ENCODE data around the gene SMIM45.

The SMIM45 gene

DNA sequence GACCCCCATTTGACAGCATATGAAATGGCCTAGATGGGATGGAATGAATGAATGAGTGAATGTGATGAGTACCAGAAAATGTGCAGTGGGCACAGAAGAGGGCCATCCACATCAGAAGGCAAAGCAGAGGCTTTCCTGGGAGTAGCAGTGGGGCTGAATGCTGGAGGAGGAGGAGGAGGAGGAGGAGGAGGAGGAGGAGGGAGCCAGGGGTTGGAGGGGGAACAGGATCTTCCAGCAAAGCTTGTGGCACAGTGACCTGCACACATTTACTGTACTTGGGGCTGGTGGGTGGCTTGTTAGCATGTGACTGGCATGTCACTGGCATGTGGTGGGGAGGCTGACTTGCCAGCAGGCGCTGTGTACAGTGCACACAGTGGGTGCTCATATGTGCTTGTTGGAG is 26.8 kb downstream of the SMIM45 start:
- peaks cover 25% of the 10 kb centered on the region for H3K27me3 ChIP-seq (ENCODE audit: insufficient read depth, low read length)
- H3K9me3 ChIP-seq (ENCODE audit: insufficient read depth, low read depth, low read length), result no peaks in the 10 kb centered on the region
- peaks cover 13% of the 10 kb centered on the region; the same call in 1 of the 2 replicates for H3K36me3 ChIP-seq (ENCODE audit: insufficient read depth, low read depth, low read length)
- no peak overlapping the region for H3K9ac ChIP-seq (ENCODE audit: low read depth, low read length)
- no peak overlapping the region for H3K4me3 ChIP-seq (ENCODE audit: low read length)
- H3K27ac ChIP-seq (ENCODE audit: low read length), result no peak overlapping the region
- peaks cover 11% of the 10 kb centered on the region; the same call in 1 of the 2 replicates for H3K4me1 ChIP-seq (ENCODE audit: insufficient read depth, low read length)

- H3K9ac ChIP-seq (ENCODE audit: low read depth, low read length), result no peak overlapping the region
- no peak overlapping the region for H3K27ac ChIP-seq (ENCODE audit: low read length)
- no peaks in the 10 kb centered on the region for H3K9me3 ChIP-seq (ENCODE audit: insufficient read depth, low read depth, low read length)
- H3K36me3 ChIP-seq (ENCODE audit: insufficient read depth, low read depth, low read length), result peaks cover 14% of the 10 kb centered on the region; the same call in 1 of the 2 replicates
- H3K27me3 ChIP-seq (ENCODE audit: insufficient read depth, low read length), result peaks cover 24% of the 10 kb centered on the region
- H3K4me1 ChIP-seq (ENCODE audit: insufficient read depth, low read length), result peaks cover 11% of the 10 kb centered on the region; the same call in 1 of the 2 replicates
- no peak overlapping the region for H3K4me3 ChIP-seq (ENCODE audit: low read length)
These were observed 27.7 kb downstream of the SMIM45 start for GRCh38 chr22:41979423-41980250.

- Histone ChIP-seq H3K9ac (ENCODE audit: low read depth, low read length) (no peak overlapping the region), H3K4me1 (ENCODE audit: insufficient read depth, low read length) (peaks cover 6% of the 10 kb centered on the region; the same call in 1 of the 2 replicates), H3K9me3 (ENCODE audit: insufficient read depth, low read depth, low read length) (no peaks in the 10 kb centered on the region), H3K36me3 (ENCODE audit: insufficient read depth, low read depth, low read length) (peaks cover 24% of the 10 kb centered on the region), H3K4me3 (ENCODE audit: low read length) (no peak overlapping the region), H3K27ac (ENCODE audit: low read length) (no peak overlapping the region), H3K27me3 (ENCODE audit: insufficient read depth, low read length) (no peaks in the 10 kb centered on the region; the same call in 1 of the 2 replicates)
These were observed 30.9 kb downstream of the SMIM45 start for GRCh38 chr22:41982865-41983264.

- Histone ChIP-seq H3K9ac (ENCODE audit: low read depth, low read length) (no peak overlapping the region), H3K4me3 (ENCODE audit: low read length) (no peak overlapping the region), H3K27me3 (ENCODE audit: insufficient read depth, low read length) (no peaks in the 10 kb centered on the region; the same call in 1 of the 2 replicates), H3K4me1 (ENCODE audit: insufficient read depth, low read length) (no peaks in the 10 kb centered on the region), H3K27ac (ENCODE audit: low read length) (no peak overlapping the region), H3K36me3 (ENCODE audit: insufficient read depth, low read depth, low read length) (peaks cover 33% of the 10 kb centered on the region), H3K9me3 (ENCODE audit: insufficient read depth, low read depth, low read length) (no peaks in the 10 kb centered on the region)
These were observed 31.8 kb downstream of the SMIM45 start for GRCh38 chr22:41983513-41984405.

DNA sequence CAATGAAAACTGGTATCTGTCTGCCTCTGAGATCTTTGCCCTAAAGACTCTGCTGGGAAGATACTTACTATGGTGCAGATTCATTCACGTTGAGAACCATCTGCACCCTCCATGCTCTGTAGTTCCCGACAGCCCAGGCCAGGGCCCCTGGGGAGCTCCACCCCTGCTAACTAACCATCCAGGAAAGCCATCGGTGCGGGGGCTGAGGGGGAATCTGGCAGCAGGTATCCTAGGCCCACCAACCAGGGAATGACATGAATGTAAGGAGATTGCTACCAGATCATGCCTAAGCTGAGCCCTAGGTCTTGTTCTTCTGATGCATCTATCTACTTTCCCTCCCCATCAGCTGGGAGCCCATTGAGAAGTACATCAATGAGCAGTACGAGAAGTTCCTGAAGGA is 35.3 kb downstream of the SMIM45 start:
- H3K27me3 ChIP-seq (ENCODE audit: insufficient read depth, low read length), result no peaks in the 10 kb centered on the region
- H3K4me3 ChIP-seq (ENCODE audit: low read length), result no peak overlapping the region
- no peaks in the 10 kb centered on the region for H3K4me1 ChIP-seq (ENCODE audit: insufficient read depth, low read length)
- H3K36me3 ChIP-seq (ENCODE audit: insufficient read depth, low read depth, low read length), result peaks cover 51% of the 10 kb centered on the region
- H3K9ac ChIP-seq (ENCODE audit: low read depth, low read length), result no peak overlapping the region
- no peaks in the 10 kb centered on the region for H3K9me3 ChIP-seq (ENCODE audit: insufficient read depth, low read depth, low read length)
- no peak overlapping the region for H3K27ac ChIP-seq (ENCODE audit: low read length)

GRCh38 chr22:41989246-41989645 is 37.3 kb downstream of the SMIM45 start:
- H3K36me3 ChIP-seq (ENCODE audit: insufficient read depth, low read depth, low read length), result peaks cover 63% of the 10 kb centered on the region
- no peak overlapping the region for H3K4me3 ChIP-seq (ENCODE audit: low read length)
- no peak overlapping the region for H3K27ac ChIP-seq (ENCODE audit: low read length)
- no peaks in the 10 kb centered on the region for H3K4me1 ChIP-seq (ENCODE audit: insufficient read depth, low read length)
- no peaks in the 10 kb centered on the region for H3K9me3 ChIP-seq (ENCODE audit: insufficient read depth, low read depth, low read length)
- no peaks in the 10 kb centered on the region for H3K27me3 ChIP-seq (ENCODE audit: insufficient read depth, low read length)
- no peak overlapping the region for H3K9ac ChIP-seq (ENCODE audit: low read depth, low read length)

DNA sequence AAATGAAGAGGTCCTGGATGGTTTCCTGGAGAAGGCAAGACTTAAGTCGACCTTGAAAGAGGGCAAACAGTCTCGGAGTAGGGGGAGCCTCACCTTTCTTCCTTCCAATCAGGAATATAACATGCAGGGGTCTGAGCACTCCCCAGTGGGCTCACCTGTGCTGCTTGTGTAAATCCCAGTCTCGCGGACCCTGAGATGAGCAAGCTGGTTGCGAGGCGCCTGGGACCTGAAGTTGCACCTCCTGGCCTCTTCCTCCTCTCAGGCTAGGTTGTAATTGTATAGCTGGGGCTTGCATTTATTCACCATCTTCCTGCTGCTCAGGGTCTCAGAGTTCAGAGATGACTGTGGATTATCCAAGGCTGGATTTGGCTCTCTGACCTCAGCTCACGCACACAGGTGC is 39.2 kb downstream of the SMIM45 start:
- Histone ChIP-seq H3K36me3 (ENCODE audit: insufficient read depth, low read depth, low read length) (peaks cover 82% of the 10 kb centered on the region), H3K4me1 (ENCODE audit: insufficient read depth, low read length) (no peaks in the 10 kb centered on the region), H3K27me3 (ENCODE audit: insufficient read depth, low read length) (no peaks in the 10 kb centered on the region), H3K9ac (ENCODE audit: low read depth, low read length) (no peak overlapping the region), H3K9me3 (ENCODE audit: insufficient read depth, low read depth, low read length) (no peaks in the 10 kb centered on the region), H3K4me3 (ENCODE audit: low read length) (no peak overlapping the region), H3K27ac (ENCODE audit: low read length) (no peak overlapping the region)

DNA sequence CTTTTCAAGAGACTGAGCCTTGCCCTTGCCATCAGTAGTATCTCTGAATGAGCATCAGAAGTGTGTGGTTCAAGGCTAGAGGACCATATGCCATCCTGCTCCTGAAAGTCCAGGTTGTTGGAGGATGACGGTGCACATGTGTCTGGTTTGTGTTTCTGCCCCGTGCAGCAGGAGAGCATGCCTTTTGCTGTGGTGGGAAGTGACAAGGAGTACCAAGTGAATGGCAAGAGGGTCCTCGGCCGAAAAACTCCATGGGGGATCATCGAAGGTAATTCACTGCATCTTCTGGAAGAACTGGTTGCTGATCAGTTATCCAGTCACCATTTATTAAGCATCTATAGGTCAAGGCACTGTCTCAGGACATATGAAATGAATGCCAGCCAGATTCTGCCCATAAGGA is 40.5 kb downstream of the SMIM45 start:
- Histone ChIP-seq H3K4me1 (ENCODE audit: insufficient read depth, low read length) (no peaks in the 10 kb centered on the region), H3K36me3 (ENCODE audit: insufficient read depth, low read depth, low read length) (peaks cover 77% of the 10 kb centered on the region), H3K9ac (ENCODE audit: low read depth, low read length) (no peak overlapping the region), H3K27ac (ENCODE audit: low read length) (no peak overlapping the region), H3K4me3 (ENCODE audit: low read length) (no peak overlapping the region), H3K27me3 (ENCODE audit: insufficient read depth, low read length) (no peaks in the 10 kb centered on the region), H3K9me3 (ENCODE audit: insufficient read depth, low read depth, low read length) (no peaks in the 10 kb centered on the region)

DNA sequence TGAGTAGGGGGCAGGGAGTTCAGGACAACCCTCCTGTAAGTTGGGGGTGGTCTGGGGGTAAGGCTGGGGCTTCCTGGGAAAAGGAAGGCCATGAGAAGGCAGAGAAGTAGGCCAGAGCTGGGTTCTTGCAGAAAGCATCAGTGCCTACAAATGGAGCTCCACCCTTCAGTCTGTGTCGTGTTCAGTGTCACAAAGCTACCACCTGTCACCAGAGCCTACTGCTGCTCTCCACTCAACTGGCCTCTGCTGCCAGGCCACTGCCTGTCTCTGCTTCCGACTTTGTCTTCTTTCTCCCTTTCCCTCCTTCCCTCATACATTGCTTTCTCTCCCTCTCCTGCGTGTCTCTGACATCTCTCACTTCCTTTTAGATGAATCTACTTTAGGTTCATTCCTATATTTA is 43.3 kb downstream of the SMIM45 start:
- H3K27ac ChIP-seq (ENCODE audit: low read length), result no peak overlapping the region
- H3K4me1 ChIP-seq (ENCODE audit: insufficient read depth, low read length), result no peaks in the 10 kb centered on the region
- peaks cover 53% of the 10 kb centered on the region for H3K36me3 ChIP-seq (ENCODE audit: insufficient read depth, low read depth, low read length)
- no peaks in the 10 kb centered on the region; the same call in none of the 2 replicates for H3K27me3 ChIP-seq (ENCODE audit: insufficient read depth, low read length)
- H3K9me3 ChIP-seq (ENCODE audit: insufficient read depth, low read depth, low read length), result no peaks in the 10 kb centered on the region
- H3K9ac ChIP-seq (ENCODE audit: low read depth, low read length), result no peak overlapping the region
- H3K4me3 ChIP-seq (ENCODE audit: low read length), result no peak overlapping the region

- Histone ChIP-seq H3K9me3 (ENCODE audit: insufficient read depth, low read depth, low read length) (no peaks in the 10 kb centered on the region), H3K9ac (ENCODE audit: low read depth, low read length) (no peak overlapping the region), H3K27me3 (ENCODE audit: insufficient read depth, low read length) (peaks cover 3% of the 10 kb centered on the region), H3K4me1 (ENCODE audit: insufficient read depth, low read length) (no peaks in the 10 kb centered on the region), H3K4me3 (ENCODE audit: low read length) (no peak overlapping the region), H3K36me3 (ENCODE audit: insufficient read depth, low read depth, low read length) (peaks cover 42% of the 10 kb centered on the region), H3K27ac (ENCODE audit: low read length) (no peak overlapping the region)
These were observed 44.9 kb downstream of the SMIM45 start for GRCh38 chr22:41996826-41997225.

GRCh38 chr22:41998361-41999261 is 46.7 kb downstream of the SMIM45 start, which contains the start of gene WBP2NL:
WBP2NL (plus strand) TSS chr22:41998788; CDS start chr22:41998819, 31 bp downstream.
- H3K4me3 ChIP-seq (ENCODE audit: low read length), result no peak within 1 kb of the TSS
- H3K9me3 ChIP-seq (ENCODE audit: insufficient read depth, low read depth, low read length), result no peaks in the 10 kb centered on the region
- H3K27me3 ChIP-seq (ENCODE audit: insufficient read depth, low read length), result peaks cover 3% of the 10 kb centered on the region
- H3K4me1 ChIP-seq (ENCODE audit: insufficient read depth, low read length), result no peaks in the 10 kb centered on the region
- H3K27ac ChIP-seq (ENCODE audit: low read length), result no peak within 1 kb of the TSS
- H3K36me3 ChIP-seq (ENCODE audit: insufficient read depth, low read depth, low read length), result peaks cover 27% of the 10 kb centered on the region
- no peak within 1 kb of the TSS for H3K9ac ChIP-seq (ENCODE audit: low read depth, low read length)

All from iPS-20b (cell line).